Psoas muscle (tissue), 8 donors: Measurements from ENCODE around the gene SLC26A1. TPM values are rescaled to one million over a fixed set of nuclear protein-coding genes. Genes with fewer than 3 reads are reported as not detected.

ENCODE experiments used
- ATAC-seq, 4 donors: fragments of 200-7000 bp; cut with Tn5 transposase; one replicate each; pipeline ENCODE4 v1.9.1; 2020; ENCODE audit warnings: moderate library complexity in 3 of 4, mild to moderate bottlenecking in 2 of 4
- DNase-seq, 2 donors: peaks; one replicate each; pipeline ENCODE4 v3.0.0-alpha.2; 2020
- H3K27ac ChIP-seq: fragments of 200-600 bp; one replicate; pipeline ENCODE4 v1.8.0; 2022
- H3K27me3 ChIP-seq, 3 donors: fragments of 200-600 bp in 1 of 3; one replicate each; pipeline versions ENCODE4 v1.6.1 to v1.8.0; 2013 to 2022; ENCODE audit warnings: low read length in 2 of 3, mild to moderate bottlenecking in 2 of 3, moderate library complexity in 1 of 3; ENCODE audit not compliant: insufficient read depth in 3 of 3
- H3K36me3 ChIP-seq, 2 donors: fragments of 200-600 bp in 1 of 2; one replicate each; pipeline versions ENCODE4 v1.6.1 to v1.8.0; 2013 to 2022; ENCODE audit warnings: low read depth in 1 of 2, mild to moderate bottlenecking in 1 of 2, moderate library complexity in 1 of 2; ENCODE audit not compliant: insufficient read depth in 1 of 2
- H3K4me1 ChIP-seq: fragments of 200-600 bp; one replicate; pipeline ENCODE4 v1.8.0; 2022
- H3K4me3 ChIP-seq: fragments of 200-600 bp; one replicate; pipeline ENCODE4 v1.8.0; 2022; ENCODE audit warnings: mild to moderate bottlenecking
- H3K9me3 ChIP-seq: fragments of 200-600 bp; one replicate; pipeline ENCODE4 v1.8.0; 2022
- CTCF ChIP-seq: fragments of 200-600 bp; IDR thresholded peaks from one replicate; pipeline ENCODE4 v1.8.0; 2022; ENCODE audit warnings: antibody characterized with exemption
- WGBS, 3 donors: extraction: QIAGEN DNeasy Blood & Tissue Kit; methylation state at CpG; one replicate each; pipeline versions ENCODE4 v1.1.6 to v1.1.7; 2013; 5-methylcytosine and 5-hydroxymethylcytosine counted together
- intact Hi-C, 2 donors: fragments of 100-400 bp; cut with DNase I; formaldehyde crosslinking; loops; one replicate each; pipeline versions ENCODE4 v1.11.0 to v1.14.2; 2022
- polyA plus RNA-seq, 3 donors: library from polyadenylated mRNA; stranded (reverse); fragments of 200-250 nt; gene quantifications; one replicate each; pipeline ENCODE4 v1.2.3, GENCODE V29; 2013
- total RNA-seq, 4 donors: library from RNA; stranded (reverse); fragmentation: NEBNext Ultra II Directional in 2 of 4; extraction: Animal tissue kit (Norgen Biotek cat#: 25700) in 2 of 4; gene quantifications; one replicate each; pipeline versions ENCODE4 v1.2.1 to v1.2.4, GENCODE V29; 2021 to 2023
- donor health status: healthy with polysubstance abuse.
- donor health status: DM: no; HTN: no; CAD: no; lungs with moderate emphysema.
- donor health status: Bipolar disorder and iron deficiency.
- donor health status: healthy.
- donor health status: DM: yes; HTN: yes; CAD: no.
- donor health status: DM: no; HTN: no; CAD: no.
- donor health status: DM: no; HTN: no; CAD: no.
- donor health status: DM: yes; HTN: yes; CAD: no.

The SLC26A1 gene
- total and polyA plus RNA-seq, 7 donors = 0.06 to 0.36 (median 0.15) TPM; not detected in 3

GRCh38 chr4:1004071-1004418 is 10.8 kb upstream of the SLC26A1 start:
- ATAC-seq = no peak
- no peak for DNase-seq
- intact Hi-C loops = no loop called here
- H3K27me3 ChIP-seq = peaks cover 0 to 84% (median 40%) of the 10 kb centered on the region in 3 donors
- H3K9me3 ChIP-seq = no peaks in the 10 kb centered on the region
- H3K4me3 ChIP-seq = no peak overlapping the region
- H3K36me3 ChIP-seq = no peaks in the 10 kb centered on the region
- H3K4me1 ChIP-seq = peaks cover 11% of the 10 kb centered on the region
- TF ChIP-seq CTCF = no peak
- H3K27ac ChIP-seq = no peak overlapping the region
- 83 to 87% (median 85%) methylated on average over 12 to 13 of the region's 13 CpGs for WGBS, 3 donors

GRCh38 chr4:1003271-1004070 is 10.3 kb upstream of the SLC26A1 start:
- H3K27ac ChIP-seq = no peak overlapping the region
- H3K36me3 ChIP-seq = no peaks in the 10 kb centered on the region
- intact Hi-C loops = no loop called here
- H3K27me3 ChIP-seq = peaks cover 0 to 90% (median 42%) of the 10 kb centered on the region in 3 donors
- ATAC-seq = no peak
- TF ChIP-seq CTCF = no peak
- no peak for DNase-seq
- peaks cover 7% of the 10 kb centered on the region for H3K4me1 ChIP-seq
- 23 to 45% (median 35%) methylated on average over 24 to 63 of the region's 63 CpGs for WGBS, 3 donors
- no peak overlapping the region for H3K4me3 ChIP-seq
- H3K9me3 ChIP-seq = no peaks in the 10 kb centered on the region

- intact Hi-C loops = no loop called here
- Histone ChIP-seq H3K9me3 (no peaks in the 10 kb centered on the region), H3K27ac (no peak overlapping the region), H3K36me3 (no peaks in the 10 kb centered on the region), H3K27me3 (peaks cover 0 to 97% (median 46%) of the 10 kb centered on the region in 3 donors), H3K4me1 (peaks cover 8% of the 10 kb centered on the region), H3K4me3 (peak overlapping the region; percentile 38)
- ATAC-seq (no peak), DNase-seq (no peak)
- 3 to 4% (median 3%) methylated on average over 41 to 75 of the region's 75 CpGs for WGBS, 3 donors
- no peak for TF ChIP-seq CTCF
Observed at GRCh38 chr4:1002631-1003251, 9.5 kb upstream of the SLC26A1 start.

GRCh38 chr4:1002131-1002630 is 9.0 kb upstream of the SLC26A1 start:
- ATAC-seq (peak in 3 of 4 donors; percentile 12 to 49 (median 25)), DNase-seq (peak; percentile 64 to 72)
- intact Hi-C loops = no loop called here
- H3K36me3 ChIP-seq = no peaks in the 10 kb centered on the region
- no peak overlapping the region for H3K27ac ChIP-seq
- peaks cover 0 to 99% (median 49%) of the 10 kb centered on the region in 3 donors for H3K27me3 ChIP-seq
- TF ChIP-seq CTCF = no peak
- no peaks in the 10 kb centered on the region for H3K9me3 ChIP-seq
- WGBS, 3 donors = 1 to 3% (median 3%) methylated on average over 41 to 54 of the region's 54 CpGs
- peak overlapping the region; percentile 38 for H3K4me3 ChIP-seq
- H3K4me1 ChIP-seq = peaks cover 11% of the 10 kb centered on the region
